HepG2 (cell line): Measurements from ENCODE around the gene RIPOR1. TPM values are rescaled to one million over a fixed set of nuclear protein-coding genes. Genes with fewer than 3 reads are reported as not detected.
A peak's percentile ranks its signal among the peaks of the same experiment; 100 is the strongest.

Experiments used
- DNMT1 ChIP-seq: sonication (generic); formaldehyde crosslinking; IDR thresholded peaks from 2 replicates; pipeline ENCODE4 v1.5.1; 2020; ENCODE audit warnings: mild to moderate bottlenecking, missing genetic modification reagents
- ETS1 ChIP-seq: sonication (generic); formaldehyde crosslinking; IDR thresholded peaks from 2 replicates; pipeline ENCODE4 v1.4.0; 2020; ENCODE audit warnings: missing genetic modification reagents
- EZH2 ChIP-seq: conservative IDR thresholded peaks from 2 replicates; pipeline ENCODE4 v1.6.1; 2012; ENCODE audit warnings: mild to moderate bottlenecking, low read depth, low read length, moderate library complexity
- HNRNPH1 ChIP-seq: fragments of 200-400 bp; formaldehyde crosslinking; optimal IDR thresholded peaks from 2 replicates; pipeline ENCODE3; 2017; ENCODE audit warnings: mild to moderate bottlenecking, low read depth, low read length
- HNRNPLL ChIP-seq: fragments of 200-400 bp; formaldehyde crosslinking; IDR thresholded peaks from 2 replicates; pipeline ENCODE4 v1.6.1; 2017; ENCODE audit warnings: mild to moderate bottlenecking, low read depth, low read length; ENCODE audit not compliant: poor library complexity, severe bottlenecking
- ISX ChIP-seq: sonication (generic); formaldehyde crosslinking; conservative IDR thresholded peaks from 2 replicates; pipeline ENCODE4 v1.5.0; 2020; ENCODE audit warnings: missing genetic modification reagents
- NAIF1 ChIP-seq: sonication (generic); formaldehyde crosslinking; IDR thresholded peaks from 2 replicates; pipeline ENCODE4 v1.5.0; 2020; ENCODE audit warnings: mild to moderate bottlenecking, missing genetic modification reagents, borderline replicate concordance
- RAD21 ChIP-seq: fragments of 450-650 bp; formaldehyde crosslinking; IDR thresholded peaks from 2 replicates; pipeline ENCODE4 v1.5.0; 2020; ENCODE audit warnings: mild to moderate bottlenecking
- SALL1 ChIP-seq: sonication (generic); formaldehyde crosslinking; IDR thresholded peaks from 2 replicates; pipeline ENCODE4 v1.8.0; 2022; ENCODE audit warnings: mild to moderate bottlenecking, missing genetic modification reagents
- ZC3H4 ChIP-seq: sonication (generic); formaldehyde crosslinking; IDR thresholded peaks from 2 replicates; pipeline ENCODE4 v1.4.0; 2020; ENCODE audit warnings: missing genetic modification reagents, borderline replicate concordance
- ZNF180 ChIP-seq: sonication (generic); formaldehyde crosslinking; IDR thresholded peaks from 2 replicates; pipeline ENCODE4 v1.4.0; 2020; ENCODE audit warnings: low read depth, missing genetic modification reagents, borderline replicate concordance
- ZNF225 ChIP-seq: sonication (generic); formaldehyde crosslinking; IDR thresholded peaks from 2 replicates; pipeline ENCODE4 v1.4.0; 2020; ENCODE audit warnings: mild to moderate bottlenecking, missing genetic modification reagents
- ZNF382 ChIP-seq: sonication (generic); formaldehyde crosslinking; IDR thresholded peaks from 2 replicates; pipeline ENCODE4 v1.5.0; 2020; ENCODE audit warnings: missing genetic modification reagents, mild to moderate bottlenecking, borderline replicate concordance
- ZNF383 ChIP-seq: sonication (generic); formaldehyde crosslinking; IDR thresholded peaks from 2 replicates; pipeline ENCODE4 v1.4.0; 2020; ENCODE audit warnings: missing genetic modification reagents, mild to moderate bottlenecking, borderline replicate concordance
- ZNF614 ChIP-seq: IDR thresholded peaks from 2 replicates; pipeline ENCODE4 v1.6.1; 2018; ENCODE audit warnings: missing biosample characterization, missing genetic modification reagents, inconsistent platforms, borderline replicate concordance
- ZSCAN20 ChIP-seq: sonication (generic); formaldehyde crosslinking; IDR thresholded peaks from 2 replicates; pipeline ENCODE4 v1.4.0; 2020; ENCODE audit warnings: missing genetic modification reagents, mild to moderate bottlenecking, borderline replicate concordance
- polyA plus RNA-seq, 8 experiments: library from polyadenylated mRNA; depleted of rRNA in 3 of 8; stranded (reverse) in 7 of 8; unstranded in 1 of 8; fragments of >200 nt; fragmentation: Illumina TruSeq in 4 of 8; extraction: Trizol in 4 of 8; gene quantifications; 2 replicates each; pipeline versions ENCODE4 v1.2.1 to v1.2.3, GENCODE V29; 2011 to 2016; ENCODE audit warnings: low read depth in 4 of 8, missing spikeins in 1 of 8, mixed read lengths in 1 of 8; ENCODE audit not compliant: insufficient read depth in 1 of 8
- total RNA-seq, 5 experiments: library from RNA; depleted of rRNA; stranded (reverse); fragments of >200 nt; fragmentation: Illumina TruSeq; extraction: Trizol; gene quantifications; 2 replicates each; pipeline ENCODE4 v1.2.3, GENCODE V29; 2016; ENCODE audit warnings: low read depth in 1 of 5
- TF ChIP-seq, protein P1 (sequence below): sonication (generic); formaldehyde crosslinking; IDR thresholded peaks from 2 replicates; pipeline ENCODE4 v1.5.1; 2020; ENCODE audit warnings: mild to moderate bottlenecking, missing genetic modification reagents, moderate library complexity
- TF ChIP-seq, protein P2 (sequence below): sonication (generic); formaldehyde crosslinking; IDR thresholded peaks from 2 replicates; pipeline ENCODE4 v1.4.0; 2020; ENCODE audit warnings: missing genetic modification reagents
- TF ChIP-seq, protein P3 (sequence below): IDR thresholded peaks from 2 replicates; pipeline ENCODE4 v1.6.1; 2016; ENCODE audit warnings: missing compliant biosample characterization, missing genetic modification reagents, borderline replicate concordance

Gene RIPOR1
- total and polyA plus RNA-seq, 2 of the 13 experiments (the other 11 are each of a cell fraction or from before 2014, with no cell fraction given) = 4.6 to 8.1 TPM

GRCh38 chr16:67528870-67529581 is 397 bp downstream of the RIPOR1 start (continued):
- TF ChIP-seq ETS1 (CRISPR knock-in tag) (0 out of 2 replicates have a peak, but pooled peaks have one; percentile 76), SALL1 (CRISPR knock-in tag) (no peak), ZNF225 (no peak), ZNF614 (CRISPR knock-in tag) (0 out of 2 replicates have a peak, but pooled peaks have one; percentile 16), HNRNPLL (peak; percentile 81), DNMT1 (no peak), ZSCAN20 (CRISPR knock-in tag) (peak; percentile 42; the same call in 1 of the 2 replicates), NAIF1 (CRISPR knock-in tag) (peak; percentile 43; the same call in 1 of the 2 replicates), RAD21 (CRISPR knock-in tag) (peak; percentile 13; the same call in 1 of the 2 replicates), ZNF382 (CRISPR knock-in tag) (no peak), EZH2 (no peak), HNRNPH1 (no peak), ZC3H4 (no peak), ZNF180 (peak; percentile 74; the same call in 1 of the 2 replicates), ZNF383 (CRISPR knock-in tag) (no peak), ISX (CRISPR knock-in tag) (0 out of 2 replicates have a peak, but pooled peaks have one; percentile 66)
- TF ChIP-seq, protein P1, sequence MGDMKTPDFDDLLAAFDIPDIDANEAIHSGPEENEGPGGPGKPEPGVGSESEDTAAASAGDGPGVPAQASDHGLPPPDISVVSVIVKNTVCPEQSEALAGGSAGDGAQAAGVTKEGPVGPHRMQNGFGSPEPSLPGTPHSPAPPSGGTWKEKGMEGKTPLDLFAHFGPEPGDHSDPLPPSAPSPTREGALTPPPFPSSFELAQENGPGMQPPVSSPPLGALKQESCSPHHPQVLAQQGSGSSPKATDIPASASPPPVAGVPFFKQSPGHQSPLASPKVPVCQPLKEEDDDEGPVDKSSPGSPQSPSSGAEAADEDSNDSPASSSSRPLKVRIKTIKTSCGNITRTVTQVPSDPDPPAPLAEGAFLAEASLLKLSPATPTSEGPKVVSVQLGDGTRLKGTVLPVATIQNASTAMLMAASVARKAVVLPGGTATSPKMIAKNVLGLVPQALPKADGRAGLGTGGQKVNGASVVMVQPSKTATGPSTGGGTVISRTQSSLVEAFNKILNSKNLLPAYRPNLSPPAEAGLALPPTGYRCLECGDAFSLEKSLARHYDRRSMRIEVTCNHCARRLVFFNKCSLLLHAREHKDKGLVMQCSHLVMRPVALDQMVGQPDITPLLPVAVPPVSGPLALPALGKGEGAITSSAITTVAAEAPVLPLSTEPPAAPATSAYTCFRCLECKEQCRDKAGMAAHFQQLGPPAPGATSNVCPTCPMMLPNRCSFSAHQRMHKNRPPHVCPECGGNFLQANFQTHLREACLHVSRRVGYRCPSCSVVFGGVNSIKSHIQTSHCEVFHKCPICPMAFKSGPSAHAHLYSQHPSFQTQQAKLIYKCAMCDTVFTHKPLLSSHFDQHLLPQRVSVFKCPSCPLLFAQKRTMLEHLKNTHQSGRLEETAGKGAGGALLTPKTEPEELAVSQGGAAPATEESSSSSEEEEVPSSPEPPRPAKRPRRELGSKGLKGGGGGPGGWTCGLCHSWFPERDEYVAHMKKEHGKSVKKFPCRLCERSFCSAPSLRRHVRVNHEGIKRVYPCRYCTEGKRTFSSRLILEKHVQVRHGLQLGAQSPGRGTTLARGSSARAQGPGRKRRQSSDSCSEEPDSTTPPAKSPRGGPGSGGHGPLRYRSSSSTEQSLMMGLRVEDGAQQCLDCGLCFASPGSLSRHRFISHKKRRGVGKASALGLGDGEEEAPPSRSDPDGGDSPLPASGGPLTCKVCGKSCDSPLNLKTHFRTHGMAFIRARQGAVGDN (CRISPR knock-in tag) = peak; percentile 79
- TF ChIP-seq, protein P2, sequence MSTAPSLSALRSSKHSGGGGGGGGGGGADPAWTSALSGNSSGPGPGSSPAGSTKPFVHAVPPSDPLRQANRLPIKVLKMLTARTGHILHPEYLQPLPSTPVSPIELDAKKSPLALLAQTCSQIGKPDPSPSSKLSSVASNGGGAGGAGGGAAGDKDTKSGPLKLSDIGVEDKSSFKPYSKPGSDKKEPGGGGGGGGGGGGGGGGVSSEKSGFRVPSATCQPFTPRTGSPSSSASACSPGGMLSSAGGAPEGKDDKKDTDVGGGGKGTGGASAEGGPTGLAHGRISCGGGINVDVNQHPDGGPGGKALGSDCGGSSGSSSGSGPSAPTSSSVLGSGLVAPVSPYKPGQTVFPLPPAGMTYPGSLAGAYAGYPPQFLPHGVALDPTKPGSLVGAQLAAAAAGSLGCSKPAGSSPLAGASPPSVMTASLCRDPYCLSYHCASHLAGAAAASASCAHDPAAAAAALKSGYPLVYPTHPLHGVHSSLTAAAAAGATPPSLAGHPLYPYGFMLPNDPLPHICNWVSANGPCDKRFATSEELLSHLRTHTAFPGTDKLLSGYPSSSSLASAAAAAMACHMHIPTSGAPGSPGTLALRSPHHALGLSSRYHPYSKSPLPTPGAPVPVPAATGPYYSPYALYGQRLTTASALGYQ (CRISPR knock-in tag) = 0 out of 2 replicates have a peak, but pooled peaks have one; percentile 33
- TF ChIP-seq, protein P3, sequence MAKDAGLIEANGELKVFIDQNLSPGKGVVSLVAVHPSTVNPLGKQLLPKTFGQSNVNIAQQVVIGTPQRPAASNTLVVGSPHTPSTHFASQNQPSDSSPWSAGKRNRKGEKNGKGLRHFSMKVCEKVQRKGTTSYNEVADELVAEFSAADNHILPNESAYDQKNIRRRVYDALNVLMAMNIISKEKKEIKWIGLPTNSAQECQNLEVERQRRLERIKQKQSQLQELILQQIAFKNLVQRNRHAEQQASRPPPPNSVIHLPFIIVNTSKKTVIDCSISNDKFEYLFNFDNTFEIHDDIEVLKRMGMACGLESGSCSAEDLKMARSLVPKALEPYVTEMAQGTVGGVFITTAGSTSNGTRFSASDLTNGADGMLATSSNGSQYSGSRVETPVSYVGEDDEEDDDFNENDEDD (CRISPR knock-in tag) = peak; percentile 45; the same call in 1 of the 2 replicates
